Neural progenitor cell (in vitro differentiated cells): ENCODE results near the gene TSEN15. TPM values are rescaled to one million over a fixed set of nuclear protein-coding genes. Genes with fewer than 3 reads are reported as not detected.
"Not testable (repeated sequence)": the region's sequence is repeated elsewhere in the genome, so short reads cannot be mapped to it uniquely, and the experiment has no call there.

Source experiments
- DNase-seq: peaks from one replicate; pipeline ENCODE4 v3.0.0-alpha.2; 2016; ENCODE audit warnings: low spot score
- H2AFZ ChIP-seq: fragments of 200-600 bp; sonication (generic); replicated peaks from 2 replicates; pipeline ENCODE4 v1.6.1; 2016; ENCODE audit warnings: antibody characterized with exemption
- H3F3A ChIP-seq: fragments of 200-600 bp; sonication (generic); 2 replicates; pipeline ENCODE4 v1.6.1; 2016; ENCODE audit warnings: antibody characterized with exemption, low read depth
- H3K27ac ChIP-seq: fragments of 200-600 bp; sonication (generic); 2 replicates; pipeline ENCODE4 v1.5.1; 2016; ENCODE audit warnings: mild to moderate bottlenecking
- H3K27me3 ChIP-seq: fragments of 200-600 bp; sonication (generic); 2 replicates; pipeline ENCODE4 v1.6.1; 2016; ENCODE audit warnings: mild to moderate bottlenecking, moderate library complexity
- H3K36me3 ChIP-seq: fragments of 200-600 bp; sonication (generic); 2 replicates; pipeline ENCODE4 v1.5.1; 2016
- H3K4me1 ChIP-seq: fragments of 200-600 bp; sonication (generic); 2 replicates; pipeline ENCODE4 v1.6.1; 2016; ENCODE audit warnings: mixed run types
- H3K4me2 ChIP-seq: fragments of 200-600 bp; sonication (generic); 2 replicates; pipeline ENCODE4 v1.6.1; 2016
- H3K4me3 ChIP-seq: fragments of 200-600 bp; sonication (generic); 2 replicates; pipeline ENCODE4 v1.5.1; 2016
- H3K79me2 ChIP-seq: fragments of 200-600 bp; sonication (generic); 2 replicates; pipeline ENCODE4 v1.6.1; 2016; ENCODE audit warnings: low read depth
- H3K9ac ChIP-seq: fragments of 200-600 bp; sonication (generic); 2 replicates; pipeline ENCODE4 v1.6.1; 2016
- H3K9me3 ChIP-seq: fragments of 200-600 bp; sonication (generic); 2 replicates; pipeline ENCODE4 v1.5.1; 2016; ENCODE audit warnings: low read depth
- H4K20me1 ChIP-seq: fragments of 200-600 bp; sonication (generic); 2 replicates; pipeline ENCODE4 v1.6.1; 2016; ENCODE audit warnings: low read depth
- H3K27ac Mint-ChIP-seq: 3 replicates; pipeline ENCODE4 v1.8.0; 2021; ENCODE audit warnings: mixed read lengths
- H3K27me3 Mint-ChIP-seq: 2 replicates; pipeline ENCODE4 v1.8.0; 2022; ENCODE audit warnings: low read depth, mild to moderate bottlenecking, inconsistent platforms, moderate library complexity, mixed read lengths; ENCODE audit not compliant: insufficient read depth
- H3K36me3 Mint-ChIP-seq: 3 replicates; pipeline ENCODE4 v1.8.0; 2021; ENCODE audit warnings: mixed read lengths
- H3K4me1 Mint-ChIP-seq: 3 replicates; pipeline ENCODE4 v1.8.0; 2021; ENCODE audit warnings: mixed read lengths
- H3K4me3 Mint-ChIP-seq: 3 replicates; pipeline ENCODE4 v1.8.0; 2021; ENCODE audit warnings: mild to moderate bottlenecking, moderate library complexity, mixed read lengths
- H3K9me3 Mint-ChIP-seq: 3 replicates; pipeline ENCODE4 v1.8.0; 2020; ENCODE audit warnings: mixed read lengths
- EZH2 ChIP-seq: fragments of 200-600 bp; sonication (generic); IDR thresholded peaks from 2 replicates; pipeline ENCODE4 v1.6.1; 2017; ENCODE audit warnings: antibody characterized with exemption, mild to moderate bottlenecking, moderate library complexity
- EZH2phosphoT487 ChIP-seq: fragments of 200-600 bp; sonication (generic); IDR thresholded peaks from 2 replicates; pipeline ENCODE4 v1.6.1; 2017; ENCODE audit warnings: antibody characterized with exemption
- total RNA-seq: library from RNA; depleted of rRNA; stranded (reverse); fragments of >200 nt; gene quantifications from 2 replicates; pipeline ENCODE4 v1.2.3, GENCODE V29; 2015; ENCODE audit warnings: low replicate concordance
- TF ChIP-seq, protein P1 (sequence below): fragments of 200-600 bp; sonication (generic); IDR thresholded peaks from 2 replicates; pipeline ENCODE4 v1.5.1; 2017; ENCODE audit warnings: antibody characterized with exemption, mild to moderate bottlenecking

TSEN15 gene
- total RNA-seq, 1 donor from 2014 or later, result 72.3 TPM

DNA sequence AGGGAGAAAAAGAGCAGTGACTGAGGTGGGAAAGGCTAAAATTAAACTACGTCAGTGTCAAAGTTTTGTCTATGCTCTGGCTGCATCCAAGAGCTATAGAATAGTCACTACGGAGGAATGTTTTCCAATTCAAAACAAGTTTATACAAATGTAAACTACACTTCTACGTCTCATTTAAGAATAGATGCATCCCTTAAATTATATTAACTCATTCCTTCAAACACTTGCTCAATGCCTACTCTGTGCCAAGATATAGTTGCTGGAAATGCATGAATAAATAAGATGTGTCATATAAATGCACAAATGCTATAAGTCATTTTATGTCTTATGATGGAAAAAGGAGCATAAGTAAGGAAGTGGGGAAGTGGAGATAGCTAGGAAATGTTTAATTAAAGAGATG is 9.8 kb upstream of the TSEN15 start:
- H3K4me3 ChIP-seq, result no peak overlapping the region
- H2AFZ ChIP-seq, result no peak overlapping the region
- H3K4me1 ChIP-seq, result peaks cover 7% of the 10 kb centered on the region
- H3K4me2 ChIP-seq, result no peak overlapping the region
- Mint-ChIP-seq H3K27ac (no peak overlapping the region), H3K27me3 (no peaks in the 10 kb centered on the region), H3K36me3 (no peaks in the 10 kb centered on the region), H3K4me3 (no peak overlapping the region), H3K9me3 (no peaks in the 10 kb centered on the region), H3K4me1 (peaks cover 16% of the 10 kb centered on the region)
- no peaks in the 10 kb centered on the region for H3K79me2 ChIP-seq
- TF ChIP-seq EZH2phosphoT487 (no peak), EZH2 (no peak)
- TF ChIP-seq, protein P1, sequence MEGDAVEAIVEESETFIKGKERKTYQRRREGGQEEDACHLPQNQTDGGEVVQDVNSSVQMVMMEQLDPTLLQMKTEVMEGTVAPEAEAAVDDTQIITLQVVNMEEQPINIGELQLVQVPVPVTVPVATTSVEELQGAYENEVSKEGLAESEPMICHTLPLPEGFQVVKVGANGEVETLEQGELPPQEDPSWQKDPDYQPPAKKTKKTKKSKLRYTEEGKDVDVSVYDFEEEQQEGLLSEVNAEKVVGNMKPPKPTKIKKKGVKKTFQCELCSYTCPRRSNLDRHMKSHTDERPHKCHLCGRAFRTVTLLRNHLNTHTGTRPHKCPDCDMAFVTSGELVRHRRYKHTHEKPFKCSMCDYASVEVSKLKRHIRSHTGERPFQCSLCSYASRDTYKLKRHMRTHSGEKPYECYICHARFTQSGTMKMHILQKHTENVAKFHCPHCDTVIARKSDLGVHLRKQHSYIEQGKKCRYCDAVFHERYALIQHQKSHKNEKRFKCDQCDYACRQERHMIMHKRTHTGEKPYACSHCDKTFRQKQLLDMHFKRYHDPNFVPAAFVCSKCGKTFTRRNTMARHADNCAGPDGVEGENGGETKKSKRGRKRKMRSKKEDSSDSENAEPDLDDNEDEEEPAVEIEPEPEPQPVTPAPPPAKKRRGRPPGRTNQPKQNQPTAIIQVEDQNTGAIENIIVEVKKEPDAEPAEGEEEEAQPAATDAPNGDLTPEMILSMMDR, result no peak
- DNase-seq, result no peak
- peaks cover 36% of the 10 kb centered on the region for H3K27me3 ChIP-seq
- H3K27ac ChIP-seq, result no peak overlapping the region
- no peaks in the 10 kb centered on the region for H3K9me3 ChIP-seq
- no peaks in the 10 kb centered on the region for H4K20me1 ChIP-seq
- H3K36me3 ChIP-seq, result no peaks in the 10 kb centered on the region
- no peak overlapping the region for H3K9ac ChIP-seq
- peaks cover 7% of the 10 kb centered on the region for H3F3A ChIP-seq

GRCh38 chr1:184043315-184043714 is 8.2 kb upstream of the TSEN15 start:
- H3K9ac ChIP-seq, H3K27me3 Mint-ChIP-seq, H3K79me2 ChIP-seq, H2AFZ ChIP-seq, H3K4me2 ChIP-seq, H3K9me3 ChIP-seq, H3K36me3 Mint-ChIP-seq, H3K27ac Mint-ChIP-seq, H3K27ac ChIP-seq, H4K20me1 ChIP-seq, H3K4me3 ChIP-seq, H3K9me3 Mint-ChIP-seq, DNase-seq, H3K4me1 Mint-ChIP-seq, H3K36me3 ChIP-seq, H3F3A ChIP-seq, H3K4me3 Mint-ChIP-seq: not testable (repeated sequence)
- H3K27me3 ChIP-seq, result peaks cover 20% of the 10 kb centered on the region
- peaks cover 14% of the 10 kb centered on the region for H3K4me1 ChIP-seq

GRCh38 chr1:184044603-184045376 is 6.7 kb upstream of the TSEN15 start:
- Mint-ChIP-seq H3K27ac (no peak overlapping the region), H3K27me3 (no peaks in the 10 kb centered on the region), H3K9me3 (peaks cover 7% of the 10 kb centered on the region), H3K36me3 (no peaks in the 10 kb centered on the region), H3K4me1 (no peaks in the 10 kb centered on the region), H3K4me3 (no peak overlapping the region)
- Histone ChIP-seq H3K36me3 (no peaks in the 10 kb centered on the region), H3K27me3 (peaks cover 5% of the 10 kb centered on the region), H4K20me1 (no peaks in the 10 kb centered on the region), H3K9me3 (no peaks in the 10 kb centered on the region), H2AFZ (no peak overlapping the region), H3K27ac (no peak overlapping the region), H3K4me3 (no peak overlapping the region), H3K9ac (no peak overlapping the region), H3K4me2 (no peak overlapping the region), H3K79me2 (no peaks in the 10 kb centered on the region), H3F3A (no peaks in the 10 kb centered on the region), H3K4me1 (peaks cover 29% of the 10 kb centered on the region)
- TF ChIP-seq, protein P1, result no peak
- TF ChIP-seq EZH2 (no peak), EZH2phosphoT487 (no peak)
- DNase-seq, result no peak

DNA sequence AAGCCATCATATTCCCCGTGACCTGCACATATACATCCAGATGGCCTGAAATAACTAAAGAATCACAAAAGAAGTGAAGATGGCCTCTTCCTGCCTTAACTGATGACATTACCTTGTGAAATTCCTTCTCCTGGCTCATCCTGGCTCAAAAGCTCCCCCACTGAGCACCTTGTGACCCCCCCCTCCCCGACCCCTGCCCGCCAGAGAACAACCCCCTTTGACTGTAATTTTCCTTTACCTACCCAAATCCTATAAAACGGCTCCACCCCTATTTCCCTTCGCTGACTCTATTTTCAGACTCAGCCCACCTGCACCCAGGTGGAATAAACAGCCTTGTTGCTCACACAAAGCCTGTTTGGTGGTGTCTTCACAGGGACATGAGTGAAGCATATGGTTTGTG is 4.0 kb upstream of the TSEN15 start:
- not testable (repeated sequence) for H3K27ac ChIP-seq, H3K36me3 ChIP-seq, H3K27me3 Mint-ChIP-seq, H3K9me3 ChIP-seq, DNase-seq, H3K36me3 Mint-ChIP-seq, H3K27ac Mint-ChIP-seq, H3K9ac ChIP-seq, H3K27me3 ChIP-seq, H3K4me3 Mint-ChIP-seq, H3K4me3 ChIP-seq, H2AFZ ChIP-seq, H3K79me2 ChIP-seq, H4K20me1 ChIP-seq
- H3K4me1 Mint-ChIP-seq, result peaks cover 18% of the 10 kb centered on the region
- H3K9me3 Mint-ChIP-seq, result peaks cover 18% of the 10 kb centered on the region
- Histone ChIP-seq H3K4me1 (peaks cover 52% of the 10 kb centered on the region), H3F3A (peaks cover 26% of the 10 kb centered on the region), H3K4me2 (peak overlapping the region; percentile 17)
